AML-193 (cell line): ENCODE measurements around the gene TEKT4.
"Not testable (repeated sequence)": the region's sequence is repeated elsewhere in the genome, so short reads cannot be mapped to it uniquely, and the experiment has no call there.

Source experiments
- DNase-seq, 2 experiments: peaks; one replicate each; lab custom pipeline; 2025; lab: John Stamatoyannopoulos, UW

TEKT4 gene

DNA sequence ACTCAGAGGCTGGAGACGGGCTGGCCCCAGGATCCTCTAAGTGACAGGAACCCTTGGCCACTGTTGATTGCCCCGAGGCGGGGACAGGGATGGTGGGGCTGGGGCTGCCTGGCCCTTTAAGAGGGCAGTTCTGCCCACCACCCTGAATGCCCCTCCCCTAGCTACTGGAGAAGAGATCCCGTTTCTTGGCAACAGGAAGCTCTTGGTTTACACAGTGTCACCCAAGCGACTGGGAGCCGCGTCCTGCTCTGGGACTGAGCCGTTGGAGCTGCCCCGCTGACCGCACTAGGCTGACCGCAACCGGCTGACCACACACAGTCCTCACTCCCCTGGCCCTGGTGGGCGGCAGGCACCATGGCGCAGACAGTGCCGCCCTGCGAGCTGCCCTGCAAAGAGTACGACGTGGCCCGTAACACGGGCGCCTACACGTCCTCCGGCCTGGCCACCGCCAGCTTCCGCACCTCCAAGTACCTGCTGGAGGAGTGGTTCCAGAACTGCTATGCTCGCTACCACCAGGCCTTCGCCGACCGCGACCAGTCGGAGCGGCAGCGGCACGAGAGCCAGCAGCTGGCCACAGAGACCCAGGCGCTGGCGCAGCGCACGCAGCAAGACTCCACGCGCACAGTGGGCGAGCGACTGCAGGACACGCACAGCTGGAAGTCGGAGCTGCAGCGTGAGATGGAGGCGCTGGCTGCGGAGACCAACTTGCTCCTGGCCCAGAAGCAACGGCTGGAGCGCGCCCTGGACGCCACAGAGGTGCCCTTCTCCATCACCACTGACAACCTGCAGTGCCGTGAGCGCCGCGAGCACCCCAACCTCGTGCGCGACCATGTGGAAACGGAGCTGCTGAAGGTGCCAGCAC is at the start of gene TEKT4:
TSS of gene TEKT4 (plus strand) at position 205 of the 862 bp plus-strand sequence. CDS start at position 355, 150 bp downstream.
- DNase-seq = no peak

- not testable (repeated sequence) for DNase-seq
These were observed 32.0 kb upstream of the TEKT4 start for GRCh38 chr2:94839224-94839623.

GRCh38 chr2:94856856-94857255 is 14.4 kb upstream of the TEKT4 start:
- not testable (repeated sequence) for DNase-seq

- not testable (repeated sequence) for DNase-seq
These were observed 13.7 kb upstream of the TEKT4 start for GRCh38 chr2:94857367-94858162.

DNA sequence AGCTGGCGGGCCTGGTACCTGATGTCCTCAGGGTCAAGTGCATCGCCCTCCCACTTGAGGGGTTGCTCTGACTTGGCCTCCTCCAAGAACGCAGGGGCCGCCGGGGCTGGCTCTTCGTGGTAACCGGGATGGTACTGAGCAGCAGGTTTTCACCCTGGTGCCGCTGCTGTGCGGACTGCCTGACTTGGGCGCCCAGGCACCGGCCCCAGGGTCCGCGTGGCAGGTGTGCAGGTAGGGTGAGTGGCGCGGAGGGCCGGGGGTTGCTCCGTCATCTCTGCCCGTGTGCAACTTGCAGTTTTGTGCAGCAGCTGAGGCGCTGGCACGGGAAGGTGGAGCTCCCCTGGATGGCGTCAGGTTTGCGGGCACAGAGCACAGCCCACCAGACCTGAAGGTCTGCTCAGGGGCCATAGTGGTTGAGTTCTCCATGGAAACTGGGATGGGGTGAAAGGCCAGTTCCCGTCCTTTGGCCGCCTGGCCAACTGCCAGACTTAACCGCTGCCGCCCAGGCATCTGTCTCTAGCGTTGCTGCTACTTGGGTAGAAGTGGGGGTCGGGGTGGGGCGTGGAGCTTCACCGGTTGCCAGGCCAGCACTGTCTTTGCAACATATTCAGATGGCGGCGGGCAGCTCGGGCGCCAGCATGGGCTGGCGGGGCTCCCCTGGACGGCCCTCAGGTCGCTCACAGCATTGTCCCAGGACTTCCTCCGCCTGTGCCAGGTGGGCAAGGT is 12.9 kb upstream of the TEKT4 start:
- not testable (repeated sequence) for DNase-seq

DNA sequence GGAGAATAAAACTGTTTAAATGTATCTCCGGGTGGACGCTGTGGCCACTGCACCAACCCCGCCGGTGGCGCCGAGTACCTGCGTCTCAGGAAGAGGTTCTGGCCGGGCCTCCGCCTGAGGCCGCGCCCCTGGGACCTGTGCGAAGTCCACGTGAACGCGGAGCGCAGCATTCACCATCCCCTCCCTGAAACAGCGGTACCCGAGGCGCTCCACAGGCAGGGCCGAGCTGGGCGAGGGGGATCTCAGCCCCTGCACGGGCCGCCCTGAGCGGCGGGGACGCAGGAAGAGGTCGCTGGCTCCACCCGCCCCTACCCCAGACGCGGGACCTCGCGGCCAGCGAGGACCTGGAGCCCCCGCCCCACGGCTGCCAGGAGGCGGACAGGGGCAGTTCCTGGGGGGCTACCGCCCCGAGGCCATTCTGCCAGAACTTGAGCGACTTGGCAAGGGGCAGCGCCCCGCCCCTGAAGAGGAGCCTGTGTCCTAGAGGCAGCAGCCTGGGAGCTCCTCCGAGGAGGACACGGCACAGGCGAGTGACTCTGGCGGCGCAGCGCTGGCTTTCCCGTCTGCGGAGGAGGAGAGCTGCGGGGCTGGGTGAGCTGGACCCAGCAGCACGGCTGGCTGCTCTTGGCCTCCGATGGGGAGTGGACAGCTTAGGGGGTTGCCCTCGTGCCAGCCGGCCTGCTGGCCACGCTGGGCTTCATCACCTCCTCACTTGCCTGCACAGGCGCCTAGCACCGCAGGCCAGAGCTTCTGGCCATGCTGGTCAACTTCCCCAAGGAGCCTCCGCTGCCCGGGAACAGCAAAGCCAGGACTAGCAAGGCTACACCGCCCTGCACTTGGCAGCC is 9.7 kb upstream of the TEKT4 start:
- no peak for DNase-seq

DNA sequence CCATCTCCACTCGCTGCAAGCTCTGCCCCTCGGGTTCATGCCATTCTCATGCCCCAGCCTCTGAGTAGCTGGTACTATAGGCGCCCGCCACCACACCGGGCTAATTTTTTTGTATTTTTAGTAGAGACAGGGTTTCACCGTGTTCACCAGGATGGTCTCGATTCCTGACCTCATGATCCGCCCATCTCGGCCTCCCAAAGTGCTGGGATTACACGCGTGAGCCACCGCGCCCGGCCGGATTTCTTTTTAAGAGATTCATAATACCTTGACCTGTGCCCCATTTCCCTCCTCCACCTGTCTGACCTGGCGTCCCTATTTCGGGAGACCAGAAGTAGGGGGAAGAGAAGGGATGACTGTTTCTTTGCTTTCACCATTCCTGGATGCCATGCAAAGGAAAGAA is 8.3 kb upstream of the TEKT4 start:
- DNase-seq = not testable (repeated sequence)

- DNase-seq = no peak
These were observed 2.1 kb upstream of the TEKT4 start for GRCh38 chr2:94869131-94869530.

- no peak for DNase-seq
These were observed 1.4 kb upstream of the TEKT4 start for GRCh38 chr2:94869552-94870439.

DNA sequence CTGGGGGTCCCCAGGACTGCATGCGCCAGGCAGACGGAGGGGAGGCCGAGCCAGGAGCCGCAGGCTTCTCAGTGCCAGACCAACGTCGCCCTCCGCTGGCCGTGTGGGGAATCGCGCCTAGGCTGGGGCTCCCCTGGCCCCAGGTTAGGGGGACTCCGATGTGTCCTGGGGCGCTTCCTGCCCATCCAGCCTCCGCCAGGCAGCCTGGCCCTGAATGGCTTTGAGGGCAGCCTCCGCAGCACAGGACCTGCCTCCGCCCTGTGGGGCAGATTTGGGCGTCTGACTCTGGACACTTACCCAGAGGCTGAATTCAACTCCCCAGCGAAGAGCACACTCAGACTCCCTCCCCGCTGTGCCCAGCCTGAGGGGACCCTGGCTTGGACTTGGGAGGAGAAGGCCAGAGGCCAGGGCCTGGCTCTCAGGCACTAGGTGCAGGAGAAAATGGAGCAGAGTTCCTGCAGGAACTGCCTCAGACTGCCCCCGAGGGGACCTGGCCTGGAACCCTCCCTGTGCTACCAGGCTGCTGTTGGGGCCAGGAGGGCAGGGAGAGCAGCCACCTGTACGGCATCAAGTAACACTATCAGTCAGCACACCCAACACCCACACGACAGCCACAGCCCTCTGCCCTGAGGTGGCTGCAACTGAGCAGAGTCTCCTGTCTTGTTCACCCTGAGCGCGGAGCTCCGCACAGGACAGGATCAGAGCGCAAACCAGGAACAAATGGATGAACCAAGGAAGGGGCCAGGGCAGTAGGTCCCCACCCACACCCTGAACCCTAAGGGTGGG is 597 bp upstream of the TEKT4 start:
- no peak for DNase-seq

GRCh38 chr2:94872088-94872618 is 923 bp downstream of the TEKT4 start:
- no peak for DNase-seq

GRCh38 chr2:94872676-94873361 is 1.6 kb downstream of the TEKT4 start:
- no peak for DNase-seq

GRCh38 chr2:94873362-94874276 is 2.4 kb downstream of the TEKT4 start:
- DNase-seq = no peak

GRCh38 chr2:94874277-94874997 is 3.2 kb downstream of the TEKT4 start:
- peak; percentile 3 to 4 for DNase-seq

- DNase-seq = no peak
These were observed 4.0 kb downstream of the TEKT4 start for GRCh38 chr2:94875064-94875819.
